NCI-H2196 treated with DMSO at 0.1 percent for 48 hours (cell line): Measurements from ENCODE around the gene RHBDL1.
A peak's percentile ranks its signal among the peaks of the same experiment; 100 is the strongest.

ENCODE experiments used
- DNase-seq: peaks from one replicate; lab custom pipeline; 2025; ENCODE audit not compliant: unreplicated experiment; lab: John Stamatoyannopoulos, UW

Gene RHBDL1

DNA sequence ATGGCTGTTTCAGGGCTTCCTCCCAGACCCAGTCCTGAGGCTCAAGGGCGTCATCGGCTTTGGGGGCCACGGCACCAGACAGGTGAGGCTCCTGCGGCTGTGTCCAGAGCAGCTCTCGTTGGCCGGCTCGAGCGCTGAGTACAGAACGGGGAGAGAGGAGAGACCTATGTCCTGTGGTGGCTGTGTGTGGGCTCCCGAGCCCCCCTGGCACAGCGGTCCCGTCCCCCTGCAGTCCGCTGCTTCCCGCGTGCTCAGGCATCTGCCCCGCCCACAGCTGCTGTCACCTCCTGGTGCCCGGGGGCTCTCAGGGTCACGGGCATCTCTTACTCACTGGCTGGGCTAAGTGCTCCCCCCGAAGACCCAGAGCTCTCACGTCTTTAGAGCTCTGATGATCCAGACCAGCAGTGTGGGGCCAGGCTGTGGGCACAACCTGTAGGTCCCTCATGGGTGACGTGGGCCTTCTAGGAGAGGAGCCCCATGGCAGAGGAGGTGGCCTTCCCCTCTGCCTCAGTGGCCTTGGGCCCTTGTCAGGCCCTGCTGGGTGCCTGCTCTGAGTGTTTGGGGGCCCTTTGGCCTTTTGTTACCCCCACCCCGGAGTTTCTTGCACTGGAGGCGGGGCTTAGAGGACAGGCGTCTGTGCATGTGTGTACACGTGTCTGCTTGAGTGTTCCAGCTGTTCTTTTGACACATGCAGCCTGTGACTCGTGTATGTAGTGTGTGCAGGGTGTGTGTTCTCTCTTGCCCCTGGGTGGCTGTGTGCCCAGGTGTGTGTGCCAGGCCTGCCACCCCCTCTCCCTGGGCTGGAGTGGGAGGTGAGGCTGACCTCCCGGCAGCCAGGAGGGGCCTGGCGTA, 22.8 kb upstream of the RHBDL1 start:
- DNase-seq, result no peak

DNA sequence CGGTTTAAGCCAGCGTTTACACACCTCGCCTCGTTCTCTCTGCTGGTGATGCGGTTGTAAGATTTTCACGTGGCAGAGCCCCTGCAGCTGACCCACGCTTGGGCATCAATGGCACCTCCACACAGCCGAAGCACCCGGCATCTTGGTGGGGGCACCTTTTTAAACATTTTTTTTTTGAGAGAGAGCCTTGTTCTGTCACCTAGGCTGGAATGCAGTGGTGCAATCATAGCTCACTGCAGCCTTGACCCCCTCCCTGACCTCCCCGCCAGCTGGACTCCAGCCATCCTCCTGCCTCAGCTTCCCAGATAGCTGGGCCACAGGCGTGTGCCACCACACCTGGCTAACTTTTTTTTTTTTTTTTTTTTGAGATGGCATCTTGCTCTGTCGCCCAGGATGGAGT, 21.4 kb upstream of the RHBDL1 start:
- no peak for DNase-seq

DNA sequence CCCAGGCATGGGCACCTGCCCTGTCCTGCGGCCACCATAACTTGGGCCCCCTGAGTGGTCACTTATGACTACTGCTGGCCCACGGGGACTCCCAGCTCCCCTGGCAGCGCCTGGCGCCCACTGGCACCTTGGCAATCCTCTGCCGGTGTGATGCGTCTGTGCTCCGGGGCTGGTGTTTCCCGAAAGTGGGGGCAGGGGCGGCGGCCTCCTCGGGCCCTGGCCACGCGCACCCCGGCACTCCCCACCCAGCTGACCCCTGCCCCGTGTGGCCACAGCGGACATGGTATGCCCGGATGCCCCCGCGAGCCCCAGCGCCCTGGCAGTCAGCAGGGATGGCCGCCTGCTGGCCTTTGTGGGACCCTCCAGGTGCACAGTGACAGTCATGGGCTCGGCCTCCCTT, 18.0 kb upstream of the RHBDL1 start:
- DNase-seq, result no peak

DNA sequence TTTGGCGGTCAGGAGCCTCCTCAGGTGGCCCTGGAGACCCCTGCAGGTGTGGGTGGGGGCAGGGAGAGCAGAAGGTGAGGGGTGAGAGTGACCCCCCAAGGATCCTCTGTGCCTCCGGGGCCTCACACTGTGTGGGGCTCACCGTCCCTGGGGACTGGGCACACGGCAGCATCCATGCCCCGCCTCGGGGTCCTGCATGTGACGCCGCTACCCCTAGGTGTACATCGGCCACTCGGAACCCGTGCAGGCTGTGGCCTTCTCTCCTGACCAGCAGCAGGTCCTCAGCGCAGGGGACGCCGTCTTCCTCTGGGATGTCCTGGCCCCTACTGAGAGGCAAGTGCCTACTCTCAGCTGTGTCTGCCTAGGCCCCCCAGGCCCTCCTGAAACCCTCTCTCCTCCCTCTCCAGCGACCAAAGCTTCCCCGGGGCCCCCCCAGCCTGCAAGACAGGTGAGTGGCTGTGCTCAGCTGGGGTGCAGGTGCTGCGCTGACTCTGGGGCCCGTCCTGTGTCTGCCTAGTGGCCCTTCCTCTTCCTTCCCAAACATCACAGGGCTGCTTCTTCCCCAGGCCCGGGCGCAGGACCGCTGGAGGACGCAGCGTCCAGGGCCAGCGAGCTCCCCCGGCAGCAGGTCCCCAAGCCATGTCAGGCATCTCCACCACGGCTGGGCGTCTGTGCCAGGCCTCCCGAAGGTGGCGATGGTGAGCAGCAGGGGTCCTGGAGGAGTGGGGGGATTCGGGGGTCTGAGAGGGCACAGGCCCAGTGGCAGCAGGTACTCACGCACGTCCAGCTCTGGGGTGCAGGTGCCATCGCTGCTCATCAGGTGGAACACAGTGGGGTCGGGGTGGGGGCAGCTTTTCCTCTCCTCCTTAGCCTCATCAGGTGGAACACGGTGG, 16.5 kb upstream of the RHBDL1 start:
- no peak for DNase-seq

DNA sequence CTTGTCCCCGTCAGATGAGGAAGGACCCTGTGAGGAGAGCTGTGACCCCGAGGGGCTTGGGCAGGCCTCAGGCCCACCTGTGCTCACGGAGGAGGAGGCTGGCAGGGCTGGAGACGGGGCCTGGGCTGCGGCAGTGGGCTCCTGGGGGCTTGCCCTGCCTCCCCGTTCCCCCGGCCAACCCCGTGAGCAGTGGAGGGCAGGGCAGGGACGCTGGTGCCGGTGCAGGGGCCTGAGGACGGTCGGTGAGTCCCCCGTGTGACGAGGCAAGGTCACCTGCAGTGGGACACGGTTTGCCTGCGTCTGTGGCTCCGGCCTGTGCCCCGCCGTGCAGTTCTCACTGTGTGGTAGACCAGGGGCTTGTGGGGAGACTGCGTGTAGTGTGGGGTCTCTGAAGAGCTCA, 15.9 kb upstream of the RHBDL1 start:
- DNase-seq, result no peak

DNA sequence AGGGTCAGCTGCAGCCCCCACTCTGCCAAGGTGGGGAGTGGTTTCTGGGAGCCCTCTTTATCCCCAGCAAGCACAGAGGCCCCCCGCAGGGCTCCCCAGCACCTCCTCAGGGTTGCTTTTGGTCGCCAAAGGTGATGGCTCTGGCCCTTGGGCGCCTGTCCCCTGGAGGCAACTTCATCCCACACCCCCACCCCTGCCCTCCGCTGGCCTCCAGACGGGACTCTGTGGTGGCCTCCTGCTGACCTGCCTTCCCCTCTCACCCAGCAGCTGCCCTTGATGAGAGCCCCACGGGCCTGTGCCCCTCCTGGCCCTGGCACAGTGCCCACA, 15.4 kb upstream of the RHBDL1 start:
- DNase-seq, result no peak

DNA sequence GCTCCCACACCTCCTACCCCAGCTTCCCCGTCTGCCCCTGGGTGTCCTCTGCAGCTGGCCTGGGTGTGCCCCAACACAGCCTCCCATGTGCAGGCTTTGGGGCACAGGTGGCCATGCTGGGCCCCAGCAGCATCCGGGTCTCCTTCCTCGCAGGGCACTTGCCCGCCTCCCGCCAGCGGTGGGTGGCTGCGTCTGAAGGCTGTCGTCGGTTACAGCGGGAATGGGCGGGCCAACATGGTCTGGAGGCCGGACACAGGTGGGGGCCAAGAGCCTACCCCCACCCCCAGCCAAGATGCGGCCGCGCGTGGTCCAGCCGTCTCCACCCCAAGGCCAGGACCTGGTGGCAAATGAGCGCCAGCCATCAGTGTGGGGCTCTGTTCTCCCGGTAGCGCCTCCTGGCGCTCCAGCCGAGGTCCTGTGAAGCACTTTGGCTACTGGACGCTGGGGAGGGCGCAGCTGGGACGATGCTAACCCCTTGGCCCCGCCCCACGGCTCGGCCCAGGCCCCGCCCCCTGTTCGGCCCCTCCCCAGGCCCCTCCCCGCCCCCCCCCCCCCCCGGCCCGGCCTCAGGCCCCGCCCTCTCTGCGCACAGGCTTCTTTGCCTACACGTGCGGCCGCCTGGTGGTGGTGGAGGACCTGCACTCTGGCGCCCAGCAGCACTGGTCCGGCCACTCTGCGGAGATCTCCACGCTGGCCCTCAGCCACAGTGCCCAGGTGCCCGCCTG, 14.8 kb upstream of the RHBDL1 start:
- peak; percentile 94 for DNase-seq

DNA sequence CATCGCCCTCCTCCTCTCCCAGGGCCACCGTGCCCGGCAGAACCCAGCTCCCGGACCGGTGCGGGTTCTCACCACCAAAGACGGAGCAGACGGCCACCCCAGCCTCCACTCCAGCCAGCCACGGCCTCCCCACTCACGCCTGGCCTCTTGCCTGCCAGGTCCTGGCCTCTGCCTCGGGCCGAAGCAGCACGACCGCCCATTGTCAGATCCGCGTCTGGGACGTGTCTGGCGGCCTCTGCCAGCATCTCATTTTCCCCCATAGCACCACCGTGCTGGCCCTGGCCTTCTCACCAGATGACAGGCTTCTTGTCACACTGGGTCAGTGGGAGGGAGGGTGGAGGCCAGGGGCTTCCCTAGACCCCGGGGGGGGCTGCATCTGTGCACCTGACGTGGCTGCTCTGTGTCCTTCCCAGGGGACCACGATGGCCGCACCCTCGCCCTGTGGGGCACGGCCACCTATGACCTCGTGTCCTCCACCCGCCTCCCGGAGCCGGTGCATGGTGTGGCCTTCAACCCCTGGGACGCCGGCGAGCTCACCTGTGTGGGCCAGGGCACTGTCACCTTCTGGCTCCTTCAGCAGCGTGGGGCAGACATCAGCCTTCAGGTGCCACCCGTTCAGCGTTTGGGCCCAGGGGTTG, 14.2 kb upstream of the RHBDL1 start:
- DNase-seq, result no peak

DNA sequence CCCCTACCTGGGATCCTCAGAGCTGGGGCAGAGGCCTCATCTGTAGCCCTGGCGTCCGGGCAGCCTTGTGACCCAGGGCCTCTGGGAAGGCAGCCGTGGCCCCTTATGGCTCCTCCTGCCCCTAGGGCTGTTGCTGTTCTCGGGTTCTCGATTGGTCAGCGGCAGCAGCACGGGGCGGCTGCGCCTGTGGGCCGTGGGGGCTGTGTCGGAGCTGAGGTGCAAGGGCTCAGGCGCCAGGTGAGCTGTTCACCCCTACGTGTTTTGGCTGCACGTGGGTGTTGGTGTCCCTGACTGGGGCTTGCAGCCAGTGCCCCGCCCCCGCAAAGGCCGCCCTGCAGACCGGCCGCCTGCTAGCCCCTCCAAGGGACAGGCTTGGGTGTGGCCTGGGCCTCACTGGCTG, 13.4 kb upstream of the RHBDL1 start:
- DNase-seq, result no peak

DNA sequence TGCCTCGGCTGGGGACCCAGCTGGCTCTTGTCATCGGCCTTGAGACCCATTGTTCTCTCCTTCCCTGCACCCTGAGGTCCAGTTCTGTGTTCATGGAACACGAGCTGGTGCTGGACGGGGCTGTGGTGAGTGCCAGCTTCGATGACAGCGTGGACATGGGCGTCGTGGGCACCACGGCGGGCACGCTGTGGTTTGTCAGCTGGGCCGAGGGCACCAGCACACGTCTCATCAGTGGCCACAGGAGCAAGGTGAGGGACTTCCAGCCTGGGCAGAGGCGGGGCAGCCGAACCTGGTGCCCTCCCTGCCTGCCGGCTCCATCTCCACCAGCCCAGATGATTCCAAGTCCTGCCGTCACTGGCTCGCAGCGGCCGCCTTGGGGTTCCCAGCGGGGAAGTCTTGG, 12.9 kb upstream of the RHBDL1 start:
- DNase-seq, result no peak

DNA sequence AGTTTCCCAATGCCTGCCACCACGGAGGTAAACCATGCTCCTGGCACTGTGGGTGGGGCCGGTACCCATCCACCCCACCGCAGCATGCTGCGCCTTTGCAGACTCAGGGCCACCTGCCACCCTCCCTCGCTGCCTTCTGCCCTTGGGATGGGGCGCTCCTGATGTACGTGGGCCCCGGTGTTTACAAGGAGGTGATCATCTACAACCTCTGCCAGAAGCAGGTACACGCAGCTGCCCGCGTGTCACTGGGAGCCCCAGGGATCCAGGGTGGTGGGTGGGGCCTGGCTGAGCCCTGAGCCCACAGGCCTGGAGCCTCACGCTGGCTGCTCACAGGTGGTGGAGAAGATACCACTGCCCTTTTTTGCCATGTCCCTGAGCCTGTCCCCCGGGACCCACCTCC, 8.9 kb upstream of the RHBDL1 start:
- no peak for DNase-seq

DNA sequence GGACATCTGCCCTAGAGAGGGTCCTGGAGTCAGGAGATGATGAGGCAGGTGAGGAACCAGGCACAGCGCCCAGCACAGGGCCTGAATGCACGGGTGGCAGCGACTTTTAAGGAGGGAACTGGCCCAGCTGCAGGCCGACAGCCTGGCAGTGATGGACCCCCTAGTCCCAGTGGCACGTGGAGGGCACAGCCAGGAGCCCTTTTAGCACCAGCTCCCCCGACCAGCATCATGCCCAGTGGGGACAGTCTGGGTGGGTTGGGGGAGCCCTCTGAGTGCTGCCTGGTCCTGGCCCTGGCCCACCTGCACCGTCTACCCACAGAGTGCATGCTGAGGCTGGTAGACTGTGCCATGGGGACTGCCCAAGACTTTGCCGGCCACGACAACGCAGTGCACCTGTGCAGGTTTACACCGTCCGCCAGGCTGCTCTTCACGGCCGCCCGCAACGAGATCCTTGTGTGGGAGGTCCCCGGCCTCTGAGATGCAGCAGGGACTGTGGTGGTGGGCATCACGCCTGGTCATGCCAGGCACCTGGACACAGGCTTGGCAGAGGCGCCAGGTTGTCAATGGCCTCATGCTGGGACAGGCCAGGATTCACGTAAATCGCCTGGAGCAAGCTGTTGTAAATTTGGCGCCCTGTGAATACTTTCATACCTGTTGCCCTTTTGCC, 8.2 kb upstream of the RHBDL1 start:
- DNase-seq, result no peak

DNA sequence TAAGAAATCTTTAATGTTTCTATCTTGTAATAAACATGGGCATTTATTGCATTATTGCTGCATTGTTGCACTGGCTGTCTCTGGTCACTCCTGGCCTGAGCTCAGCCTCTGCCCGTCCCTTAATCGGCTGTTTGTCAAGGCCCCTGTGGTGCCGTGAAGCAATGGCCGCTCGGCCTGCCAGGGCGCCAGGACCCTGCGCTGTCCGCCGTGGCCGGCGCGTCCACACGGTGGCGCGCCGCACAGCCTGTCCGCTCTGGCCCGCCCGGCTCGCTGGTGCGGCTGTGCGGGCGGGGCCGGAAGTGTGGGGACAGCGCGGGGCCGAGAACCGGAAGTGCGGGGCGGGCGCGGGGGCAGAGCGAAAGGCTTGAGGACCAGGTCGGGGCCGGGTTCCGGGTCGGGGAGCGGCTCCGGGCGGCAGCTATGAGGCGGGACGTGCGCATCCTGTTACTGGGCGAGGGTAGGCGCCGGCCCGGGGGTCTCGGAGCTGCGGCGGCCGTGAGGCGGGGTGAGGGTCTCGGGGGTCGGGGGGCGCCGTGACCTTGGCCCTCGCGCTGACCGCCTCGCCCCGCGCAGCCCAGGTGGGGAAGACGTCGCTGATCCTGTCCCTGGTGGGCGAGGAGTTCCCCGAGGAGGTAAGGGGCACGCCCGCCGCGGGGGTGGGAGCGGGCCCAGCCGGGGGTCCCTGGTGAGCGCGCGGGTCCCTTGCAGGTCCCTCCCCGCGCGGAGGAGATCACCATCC, 7.5 kb upstream of the RHBDL1 start, which contains the start of gene RHOT2:
Gene RHOT2, plus strand, starts transcription at position 353 of the 739 bp plus-strand sequence. Its CDS starts 68 bp downstream, at position 421.
- peak; percentile 81 for DNase-seq

DNA sequence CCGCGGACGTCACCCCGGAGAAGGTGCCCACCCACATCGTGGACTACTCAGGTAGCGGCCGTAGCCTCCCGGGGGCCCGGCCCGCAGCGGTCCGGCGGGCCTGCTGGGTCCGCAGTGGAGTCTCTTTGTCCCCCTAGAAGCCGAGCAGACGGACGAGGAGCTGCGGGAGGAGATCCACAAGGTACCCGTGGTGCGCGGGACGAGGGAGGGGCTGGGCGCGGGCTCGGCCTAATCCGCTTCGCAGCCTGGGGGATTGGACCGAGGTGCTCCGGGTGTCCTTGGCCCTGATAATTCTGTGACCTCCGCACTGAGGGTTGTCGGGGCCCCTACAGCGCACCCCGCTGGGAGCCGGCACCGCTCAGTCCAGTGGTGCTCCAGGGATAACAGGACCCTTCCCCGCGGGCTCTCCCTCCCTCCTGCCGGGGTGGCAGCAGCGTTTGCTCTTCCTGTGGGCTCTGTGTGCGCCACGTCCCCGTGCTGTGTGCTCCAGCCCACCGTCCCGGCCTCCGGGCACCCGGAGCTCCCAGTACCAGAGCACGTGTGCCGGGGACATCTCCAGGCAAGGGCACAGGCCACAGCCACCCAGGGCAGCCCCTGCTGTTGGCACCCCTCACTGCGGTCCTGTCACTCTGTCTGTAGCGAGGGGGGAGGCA, 6.8 kb upstream of the RHBDL1 start:
- no peak for DNase-seq

DNA sequence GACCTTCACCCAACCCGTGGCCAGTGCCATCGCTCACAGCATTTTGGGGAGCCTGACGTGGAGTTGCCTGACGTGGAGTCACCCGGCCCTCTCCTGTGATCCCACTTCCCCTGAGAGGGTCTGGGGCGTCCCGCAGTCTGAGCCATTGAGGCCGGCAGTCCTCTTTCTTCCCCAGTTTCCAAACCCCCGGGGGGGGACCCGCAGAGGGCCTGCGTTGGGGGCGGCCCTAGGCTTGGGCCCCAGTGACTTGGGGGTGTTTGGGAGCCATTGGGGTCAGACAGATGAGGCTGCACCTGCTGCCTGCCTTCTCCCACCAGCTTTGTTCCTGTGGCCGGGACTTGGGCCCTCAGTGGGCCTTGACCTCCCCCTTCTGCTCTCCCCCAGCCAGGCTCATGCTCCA, 5.8 kb upstream of the RHBDL1 start:
- DNase-seq, result no peak

DNA sequence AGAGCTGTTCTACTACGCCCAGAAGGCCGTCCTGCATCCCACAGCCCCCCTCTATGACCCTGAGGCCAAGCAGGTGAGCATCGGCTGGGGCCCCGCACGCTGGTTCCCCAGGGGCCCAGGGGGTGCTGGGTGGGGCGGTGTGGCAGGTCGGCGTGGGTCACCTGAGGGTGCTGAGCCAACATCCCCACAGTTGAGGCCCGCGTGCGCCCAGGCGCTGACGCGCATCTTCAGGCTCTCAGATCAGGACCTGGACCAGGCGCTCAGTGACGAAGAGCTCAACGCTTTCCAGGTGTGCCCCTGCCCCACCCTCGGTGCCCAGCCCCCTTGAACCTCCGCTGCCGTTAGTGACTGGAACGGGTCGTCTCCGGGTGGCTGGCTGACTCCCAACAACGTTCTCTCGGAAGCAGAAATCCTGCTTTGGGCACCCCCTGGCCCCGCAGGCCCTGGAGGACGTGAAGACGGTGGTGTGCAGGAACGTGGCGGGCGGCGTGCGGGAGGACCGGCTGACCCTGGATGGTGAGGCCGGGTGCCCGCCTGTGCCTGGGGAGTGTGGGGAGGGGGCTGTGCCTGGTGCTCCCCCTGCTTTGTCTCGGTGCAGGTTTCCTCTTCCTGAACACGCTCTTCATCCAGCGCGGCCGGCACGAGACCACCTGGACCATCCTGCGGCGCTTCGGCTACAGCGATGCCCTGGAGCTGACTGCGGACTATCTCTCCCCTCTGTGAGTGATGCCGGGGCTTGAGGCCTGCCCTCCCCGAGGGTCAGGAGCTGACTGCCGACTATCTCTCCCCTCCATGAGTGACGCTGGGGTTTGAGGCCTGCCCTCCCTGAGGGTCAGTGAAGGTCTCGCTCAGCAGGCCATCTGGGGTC, 4.8 kb upstream of the RHBDL1 start:
- no peak for DNase-seq

DNA sequence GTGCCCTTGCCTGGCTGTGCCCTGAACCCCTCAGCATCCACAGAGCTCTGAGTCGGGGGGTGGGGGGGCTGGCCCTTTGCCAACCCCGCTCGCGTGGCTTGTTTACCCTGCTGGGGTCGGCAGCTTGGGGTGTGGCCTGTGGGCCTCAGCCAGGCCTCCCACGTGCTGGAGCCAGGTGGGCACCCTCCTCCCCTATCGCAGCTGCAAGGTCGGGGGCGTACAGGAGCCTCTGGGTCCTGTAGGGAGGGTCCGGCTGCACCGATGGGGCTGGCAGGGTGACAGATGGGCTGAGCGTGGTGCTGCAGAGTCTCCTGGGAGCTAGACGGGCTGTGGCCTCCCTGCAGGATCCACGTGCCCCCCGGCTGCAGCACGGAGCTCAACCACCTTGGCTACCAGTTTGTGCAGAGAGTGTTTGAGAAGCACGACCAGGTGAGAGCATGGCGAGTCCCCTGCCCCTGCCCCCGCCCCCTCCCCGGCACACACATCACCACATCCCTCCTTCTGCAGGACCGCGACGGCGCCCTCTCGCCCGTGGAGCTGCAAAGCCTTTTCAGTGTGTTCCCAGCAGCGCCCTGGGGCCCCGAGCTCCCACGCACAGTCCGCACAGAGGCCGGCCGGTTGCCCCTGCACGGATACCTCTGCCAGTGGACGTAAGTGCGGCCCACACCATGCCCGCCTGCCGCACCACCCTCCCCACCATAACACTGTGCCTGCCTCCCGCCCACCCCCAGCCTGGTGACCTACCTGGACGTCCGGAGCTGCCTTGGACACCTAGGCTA, 3.9 kb upstream of the RHBDL1 start:
- no peak for DNase-seq

DNA sequence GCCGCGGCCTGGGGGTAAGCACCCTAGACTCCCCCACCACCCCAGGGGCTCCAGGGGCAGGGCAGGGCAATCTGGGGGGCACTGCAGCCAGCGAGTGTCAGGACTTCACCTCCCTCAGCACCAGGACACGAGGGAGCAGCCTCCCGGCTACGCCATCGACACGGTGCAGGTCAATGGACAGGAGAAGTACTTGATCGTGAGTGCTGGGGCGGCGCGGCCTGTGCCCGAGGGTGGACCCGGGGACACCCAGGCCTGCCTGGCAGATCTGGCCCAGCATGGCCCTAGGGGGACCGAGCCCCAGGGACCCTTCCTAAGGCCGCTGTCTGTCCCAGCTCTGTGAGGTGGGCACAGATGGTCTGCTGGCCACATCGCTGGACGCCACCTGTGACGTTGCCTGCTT, 3.1 kb upstream of the RHBDL1 start:
- no peak for DNase-seq
